Panc1 (cell line): ENCODE measurements around the gene NBEAL1.

Experiments
- POLR2AphosphoS5 ChIP-seq: IDR thresholded peaks from 2 replicates; pipeline ENCODE4 v1.6.1; 2012; ENCODE audit warnings: mild to moderate bottlenecking, low read depth, low read length, moderate library complexity
- TF ChIP-seq, protein P1 (sequence below): fragments of 450-650 bp; IDR thresholded peaks from 2 replicates; pipeline ENCODE4 v1.5.1; 2017; ENCODE audit warnings: mild to moderate bottlenecking
- TF ChIP-seq, protein P2 (sequence below), 2 experiments: IDR thresholded peaks; 2 replicates each; pipeline ENCODE4 v1.6.1; 2011 to 2012; ENCODE audit warnings: low read depth in 2 of 2, control low read depth in 1 of 2, low read length in 1 of 2, mild to moderate bottlenecking in 1 of 2, moderate library complexity in 1 of 2; ENCODE audit not compliant: insufficient read depth in 1 of 2

DNA sequence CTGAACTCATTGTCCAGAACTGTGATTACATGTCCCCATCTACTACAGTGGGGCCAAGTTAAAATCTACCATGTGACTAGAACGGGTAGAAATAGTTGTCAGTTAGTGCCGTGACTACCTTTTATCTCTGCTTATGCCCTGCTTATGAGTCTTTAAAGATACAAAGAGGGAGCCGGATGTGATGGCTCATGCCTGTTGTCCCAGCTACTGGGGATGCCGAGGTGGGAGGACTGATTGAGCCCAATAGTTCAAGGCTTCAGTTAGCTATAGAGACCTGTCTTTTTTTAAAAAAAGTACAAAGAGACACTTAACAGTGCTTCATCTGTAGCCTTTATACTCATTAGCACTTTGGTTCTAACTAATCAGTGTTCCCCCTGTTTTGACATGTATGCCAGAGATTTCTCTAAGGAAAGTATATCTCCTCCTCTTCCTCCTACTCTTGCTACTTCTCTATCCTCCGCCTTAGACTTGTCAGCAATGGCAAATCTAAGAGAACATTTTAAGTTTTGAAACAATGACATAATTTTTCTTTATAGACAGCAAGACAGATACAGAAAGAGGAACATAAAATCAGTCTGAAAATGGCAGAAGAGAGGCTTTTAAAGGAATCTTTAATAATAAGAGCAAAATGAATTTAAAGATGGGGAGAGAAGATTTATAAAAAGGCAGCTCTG lies 45.0 kb downstream of the NBEAL1 start:
- TF ChIP-seq POLR2AphosphoS5, result no peak
- TF ChIP-seq, protein P1, sequence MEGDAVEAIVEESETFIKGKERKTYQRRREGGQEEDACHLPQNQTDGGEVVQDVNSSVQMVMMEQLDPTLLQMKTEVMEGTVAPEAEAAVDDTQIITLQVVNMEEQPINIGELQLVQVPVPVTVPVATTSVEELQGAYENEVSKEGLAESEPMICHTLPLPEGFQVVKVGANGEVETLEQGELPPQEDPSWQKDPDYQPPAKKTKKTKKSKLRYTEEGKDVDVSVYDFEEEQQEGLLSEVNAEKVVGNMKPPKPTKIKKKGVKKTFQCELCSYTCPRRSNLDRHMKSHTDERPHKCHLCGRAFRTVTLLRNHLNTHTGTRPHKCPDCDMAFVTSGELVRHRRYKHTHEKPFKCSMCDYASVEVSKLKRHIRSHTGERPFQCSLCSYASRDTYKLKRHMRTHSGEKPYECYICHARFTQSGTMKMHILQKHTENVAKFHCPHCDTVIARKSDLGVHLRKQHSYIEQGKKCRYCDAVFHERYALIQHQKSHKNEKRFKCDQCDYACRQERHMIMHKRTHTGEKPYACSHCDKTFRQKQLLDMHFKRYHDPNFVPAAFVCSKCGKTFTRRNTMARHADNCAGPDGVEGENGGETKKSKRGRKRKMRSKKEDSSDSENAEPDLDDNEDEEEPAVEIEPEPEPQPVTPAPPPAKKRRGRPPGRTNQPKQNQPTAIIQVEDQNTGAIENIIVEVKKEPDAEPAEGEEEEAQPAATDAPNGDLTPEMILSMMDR, result no peak
- TF ChIP-seq, protein P2, sequence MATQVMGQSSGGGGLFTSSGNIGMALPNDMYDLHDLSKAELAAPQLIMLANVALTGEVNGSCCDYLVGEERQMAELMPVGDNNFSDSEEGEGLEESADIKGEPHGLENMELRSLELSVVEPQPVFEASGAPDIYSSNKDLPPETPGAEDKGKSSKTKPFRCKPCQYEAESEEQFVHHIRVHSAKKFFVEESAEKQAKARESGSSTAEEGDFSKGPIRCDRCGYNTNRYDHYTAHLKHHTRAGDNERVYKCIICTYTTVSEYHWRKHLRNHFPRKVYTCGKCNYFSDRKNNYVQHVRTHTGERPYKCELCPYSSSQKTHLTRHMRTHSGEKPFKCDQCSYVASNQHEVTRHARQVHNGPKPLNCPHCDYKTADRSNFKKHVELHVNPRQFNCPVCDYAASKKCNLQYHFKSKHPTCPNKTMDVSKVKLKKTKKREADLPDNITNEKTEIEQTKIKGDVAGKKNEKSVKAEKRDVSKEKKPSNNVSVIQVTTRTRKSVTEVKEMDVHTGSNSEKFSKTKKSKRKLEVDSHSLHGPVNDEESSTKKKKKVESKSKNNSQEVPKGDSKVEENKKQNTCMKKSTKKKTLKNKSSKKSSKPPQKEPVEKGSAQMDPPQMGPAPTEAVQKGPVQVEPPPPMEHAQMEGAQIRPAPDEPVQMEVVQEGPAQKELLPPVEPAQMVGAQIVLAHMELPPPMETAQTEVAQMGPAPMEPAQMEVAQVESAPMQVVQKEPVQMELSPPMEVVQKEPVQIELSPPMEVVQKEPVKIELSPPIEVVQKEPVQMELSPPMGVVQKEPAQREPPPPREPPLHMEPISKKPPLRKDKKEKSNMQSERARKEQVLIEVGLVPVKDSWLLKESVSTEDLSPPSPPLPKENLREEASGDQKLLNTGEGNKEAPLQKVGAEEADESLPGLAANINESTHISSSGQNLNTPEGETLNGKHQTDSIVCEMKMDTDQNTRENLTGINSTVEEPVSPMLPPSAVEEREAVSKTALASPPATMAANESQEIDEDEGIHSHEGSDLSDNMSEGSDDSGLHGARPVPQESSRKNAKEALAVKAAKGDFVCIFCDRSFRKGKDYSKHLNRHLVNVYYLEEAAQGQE (IDR thresholded peaks at IDR 0.05; ENCODE audit: insufficient read depth in 1 of 2, low read depth in 2 of 2, low read length in 1 of 2), result no peak
